ENCODE data around the gene THEM5. TPM values are rescaled to one million over a fixed set of nuclear protein-coding genes. Genes with fewer than 3 reads are reported as not detected.

The THEM5 gene
- total RNA-seq, 1 donor from 2014 or later: not detected

DNA sequence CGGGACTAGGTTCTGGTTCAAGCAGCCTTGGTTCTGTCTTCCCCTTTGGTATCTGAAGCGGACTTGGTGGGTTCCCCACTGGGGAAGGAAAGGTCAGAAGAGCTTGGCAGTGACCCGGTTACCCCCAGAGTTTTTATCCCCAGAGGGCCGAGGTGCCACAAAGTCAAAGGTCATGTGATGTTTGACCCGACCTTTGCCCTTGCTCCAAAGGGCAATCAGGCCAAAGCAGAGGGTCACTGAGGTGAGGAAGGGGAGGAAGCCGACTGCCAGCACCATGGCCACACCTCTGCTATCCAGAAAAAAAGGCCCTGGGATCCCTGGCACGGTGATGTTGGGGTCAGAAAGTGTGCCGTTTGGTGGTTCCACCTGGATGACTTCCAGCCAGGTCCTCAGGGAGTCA lies 52.7 kb downstream of the THEM5 start:
- no peak for DNase-seq (ENCODE audit: low spot score)

DNA sequence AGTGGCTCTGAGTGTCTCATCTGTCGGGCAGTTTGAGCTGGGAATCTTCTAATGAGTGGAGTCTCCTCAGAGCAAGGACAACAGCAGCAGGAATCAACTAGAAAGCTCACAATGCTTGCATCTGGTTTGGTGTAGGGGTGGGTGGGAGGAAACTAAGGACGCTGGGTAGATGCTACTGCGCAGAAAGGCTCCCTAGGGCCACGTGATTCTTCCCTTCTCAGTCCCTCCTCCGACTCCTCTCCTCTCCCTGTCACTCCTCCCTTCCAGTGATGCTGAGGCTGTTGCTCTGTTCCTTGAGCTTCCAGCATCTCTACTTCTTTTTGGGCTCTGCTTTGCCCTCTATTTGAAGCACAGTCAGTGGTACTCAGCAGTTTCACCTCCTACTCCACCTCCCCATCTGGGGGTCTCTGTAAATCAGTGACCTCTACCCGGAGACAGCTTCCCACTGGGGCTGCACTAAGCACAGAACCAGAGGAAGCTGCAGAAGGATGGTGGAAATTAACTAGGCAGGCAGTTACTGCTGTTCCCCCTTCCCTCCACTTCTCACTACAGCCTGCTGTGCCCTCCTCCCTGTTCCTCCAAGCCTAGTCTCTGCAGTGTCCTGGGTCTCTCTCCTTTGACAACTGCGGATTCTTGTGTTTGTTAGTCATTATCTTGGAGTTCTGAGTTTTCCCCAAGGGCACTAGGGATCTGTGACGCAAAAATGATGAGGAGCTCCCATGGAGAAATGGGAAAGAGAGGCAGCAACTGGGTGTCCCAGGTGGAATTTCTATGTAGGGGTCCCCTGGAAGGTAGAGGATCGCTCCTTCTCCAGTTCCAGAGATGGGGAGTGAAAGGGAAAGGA lies 54.1 kb downstream of the THEM5 start:
- DNase-seq (ENCODE audit: low spot score): no peak

DNA sequence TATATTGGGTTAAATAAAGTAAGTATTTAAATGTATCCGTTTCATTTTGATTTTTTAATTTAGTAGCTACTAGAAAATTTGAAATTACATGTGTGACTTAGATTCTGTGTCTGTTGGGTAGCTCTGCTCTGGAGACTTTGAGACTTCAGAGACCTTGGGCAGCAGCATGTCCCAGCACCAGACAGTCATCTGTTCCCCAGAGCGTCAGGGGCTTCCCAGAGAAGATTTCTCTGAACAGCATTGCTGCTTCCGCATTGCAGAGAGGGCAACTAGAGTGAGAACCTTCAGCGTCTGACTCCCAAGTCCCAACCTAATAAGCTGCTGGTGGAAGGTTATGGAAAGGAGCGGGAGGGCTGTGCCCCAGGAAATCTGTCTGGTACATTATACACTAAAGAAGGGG lies 54.9 kb downstream of the THEM5 start:
- DNase-seq (ENCODE audit: low spot score): no peak

Other genes with a start within 250 kb of the THEM5 start
- gene SNX27, start 241.7 kb downstream of the THEM5 start, total RNA-seq: 48.9 TPM
- not detected for gene CELF3, start 136.9 kb downstream of the THEM5 start, total RNA-seq
- gene RIIAD1, start 132.2 kb downstream of the THEM5 start, total RNA-seq: not detected
- gene MRPL9, start 90.2 kb downstream of the THEM5 start, total RNA-seq: 66.1 TPM
- gene TDRKH, start 63.2 kb downstream of the THEM5 start, total RNA-seq: 12.3 TPM
- gene LINGO4, start 48.3 kb downstream of the THEM5 start, total RNA-seq: 0.31 TPM
- gene RORC, start 21.9 kb downstream of the THEM5 start, total RNA-seq: 14.5 TPM
- 1.4 TPM for gene C2CD4D, start 13.9 kb downstream of the THEM5 start, total RNA-seq
- 28.2 TPM for gene THEM4, start 55.8 kb upstream of the THEM5 start, total RNA-seq
- 152 TPM for gene S100A10, start 140.1 kb upstream of the THEM5 start, total RNA-seq
- gene S100A11, start 183.3 kb upstream of the THEM5 start, total RNA-seq: 1,471 TPM
- not detected for gene TCHHL1, start 235.4 kb upstream of the THEM5 start, total RNA-seq

Data from ureter (tissue), 1 donor.